Lower lobe of right lung (tissue), 2 donors: Measurements from ENCODE around the gene ELP5. TPM values are rescaled to one million over a fixed set of nuclear protein-coding genes. Genes with fewer than 3 reads are reported as not detected.

Experiments used
- ATAC-seq, 2 donors: fragments of 200-7000 bp; cut with Tn5 transposase; one replicate each; pipeline ENCODE4 v1.9.1; 2020 to 2022; ENCODE audit warnings: mild to moderate bottlenecking in 2 of 2, moderate library complexity in 2 of 2
- DNase-seq: peaks from one replicate; pipeline ENCODE4 v3.0.0-alpha.2; 2020
- H3K27ac ChIP-seq: fragments of 200-600 bp; one replicate; pipeline ENCODE4 v1.8.0; 2022
- H3K27me3 ChIP-seq: fragments of 200-600 bp; one replicate; pipeline ENCODE4 v1.8.0; 2022; ENCODE audit warnings: low read depth
- H3K36me3 ChIP-seq: fragments of 200-600 bp; one replicate; pipeline ENCODE4 v1.8.0; 2022; ENCODE audit warnings: mild to moderate bottlenecking
- H3K4me1 ChIP-seq: fragments of 200-600 bp; one replicate; pipeline ENCODE4 v1.8.0; 2022
- H3K4me3 ChIP-seq: fragments of 200-600 bp; one replicate; pipeline ENCODE4 v1.8.0; 2022; ENCODE audit warnings: mild to moderate bottlenecking
- H3K9me3 ChIP-seq: fragments of 200-600 bp; one replicate; pipeline ENCODE4 v1.8.0; 2022
- CTCF ChIP-seq: fragments of 200-600 bp; IDR thresholded peaks from one replicate; pipeline ENCODE4 v1.8.0; 2022; ENCODE audit warnings: antibody characterized with exemption, mild to moderate bottlenecking
- intact Hi-C: fragments of 100-400 bp; cut with DNase I; formaldehyde crosslinking; loops from one replicate; pipeline ENCODE4 v1.11.0; 2022
- total RNA-seq: library from RNA; stranded (reverse); fragmentation: NEBNext Ultra II Directional; extraction: Animal tissue kit (Norgen Biotek cat#: 25700); gene quantifications from one replicate; pipeline ENCODE4 v1.2.1, GENCODE V29; 2021
- donor health status: DM: no; HTN: yes; CAD: no; lungs with severe emphysema.

The ELP5 gene
- total RNA-seq, 1 donor from 2014 or later, result 33.2 TPM

GRCh38 chr17:7220593-7221277 lies 31.3 kb upstream of the ELP5 start:
- peaks cover 48% of the 10 kb centered on the region for H3K4me1 ChIP-seq
- peak overlapping the region; percentile 97 for H3K4me3 ChIP-seq
- DNase-seq (peak; percentile 76), ATAC-seq (peak; percentile 37 to 41)
- H3K9me3 ChIP-seq, result no peaks in the 10 kb centered on the region
- peaks cover 46% of the 10 kb centered on the region for H3K36me3 ChIP-seq
- intact Hi-C loops, result no loop called here
- H3K27ac ChIP-seq, result peak overlapping the region; percentile 97
- TF ChIP-seq CTCF, result peak; percentile 48
- no peaks in the 10 kb centered on the region for H3K27me3 ChIP-seq

GRCh38 chr17:7221278-7222092 lies 30.5 kb upstream of the ELP5 start:
- TF ChIP-seq CTCF, result no peak
- intact Hi-C loops, result no loop called here
- no peaks in the 10 kb centered on the region for H3K9me3 ChIP-seq
- H3K4me3 ChIP-seq, result peak overlapping the region; percentile 97
- no peaks in the 10 kb centered on the region for H3K27me3 ChIP-seq
- DNase-seq, result no peak
- H3K4me1 ChIP-seq, result peaks cover 41% of the 10 kb centered on the region
- H3K36me3 ChIP-seq, result peaks cover 53% of the 10 kb centered on the region
- ATAC-seq, result no peak
- peak overlapping the region; percentile 97 for H3K27ac ChIP-seq

DNA sequence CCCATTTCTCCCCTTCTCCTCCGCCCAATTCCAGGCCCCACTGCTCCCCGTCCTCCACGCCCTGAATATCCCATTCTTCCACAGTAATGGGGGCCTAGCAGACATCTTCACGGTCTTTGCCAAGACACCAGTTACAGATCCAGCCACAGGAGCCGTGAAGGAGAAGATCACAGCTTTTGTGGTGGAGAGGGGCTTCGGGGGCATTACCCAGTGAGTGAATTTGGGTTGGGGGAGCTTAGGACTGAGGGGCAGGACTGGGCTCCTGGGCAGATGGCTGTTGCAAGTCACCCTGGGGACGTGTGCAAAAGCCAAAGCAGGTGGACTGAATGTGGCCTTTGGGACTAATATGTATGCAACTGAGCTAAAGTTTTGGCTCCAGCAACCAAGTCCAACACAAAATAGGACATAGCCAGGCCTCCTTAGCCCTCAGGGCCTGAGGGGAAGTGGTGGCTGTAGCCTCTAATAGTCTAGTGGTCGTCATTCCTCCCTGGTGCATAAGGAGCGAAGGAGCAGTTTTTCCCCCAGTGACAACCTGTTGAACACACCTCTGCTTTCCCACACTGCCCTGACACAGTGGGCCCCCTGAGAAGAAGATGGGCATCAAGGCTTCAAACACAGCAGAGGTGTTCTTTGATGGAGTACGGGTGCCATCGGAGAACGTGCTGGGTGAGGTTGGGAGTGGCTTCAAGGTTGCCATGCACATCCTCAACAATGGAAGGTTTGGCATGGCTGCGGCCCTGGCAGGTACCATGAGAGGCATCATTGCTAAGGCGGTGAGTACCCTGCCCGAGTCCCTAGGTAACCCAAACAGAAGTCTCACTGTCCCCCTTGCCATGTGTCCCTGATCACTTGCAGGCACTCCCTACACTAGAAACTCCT lies 29.7 kb upstream of the ELP5 start:
- DNase-seq, result no peak
- Histone ChIP-seq H3K27me3 (no peaks in the 10 kb centered on the region), H3K9me3 (no peaks in the 10 kb centered on the region), H3K4me1 (peaks cover 35% of the 10 kb centered on the region), H3K36me3 (peaks cover 62% of the 10 kb centered on the region), H3K27ac (no peak overlapping the region), H3K4me3 (no peak overlapping the region)
- no peak for TF ChIP-seq CTCF
- no peak for ATAC-seq
- intact Hi-C loops, result no loop called here

GRCh38 chr17:7222972-7223292 lies 29.1 kb upstream of the ELP5 start:
- peaks cover 31% of the 10 kb centered on the region for H3K4me1 ChIP-seq
- H3K27me3 ChIP-seq, result no peaks in the 10 kb centered on the region
- peaks cover 67% of the 10 kb centered on the region for H3K36me3 ChIP-seq
- no peak for TF ChIP-seq CTCF
- no peak for DNase-seq
- H3K27ac ChIP-seq, result no peak overlapping the region
- ATAC-seq, result no peak
- no peaks in the 10 kb centered on the region for H3K9me3 ChIP-seq
- H3K4me3 ChIP-seq, result no peak overlapping the region
- intact Hi-C loops, result no loop called here

DNA sequence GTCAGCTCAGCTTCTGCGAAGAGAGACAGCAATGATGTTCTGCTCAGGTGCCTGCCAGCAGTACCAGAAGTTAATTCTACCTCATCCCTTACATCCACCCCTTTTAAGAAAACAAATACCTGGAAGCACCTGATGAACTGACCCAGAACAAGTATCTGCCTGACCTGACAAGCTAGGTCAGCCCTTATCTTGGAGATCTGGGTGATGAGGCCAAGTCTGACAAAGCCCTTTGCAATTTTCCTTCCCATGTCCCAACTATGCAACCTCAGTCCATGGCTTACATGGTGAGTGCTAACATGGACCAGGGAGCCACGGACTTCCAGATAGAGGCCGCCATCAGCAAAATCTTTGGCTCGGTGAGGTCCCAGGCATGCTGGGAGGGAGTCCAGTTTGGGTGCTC lies 28.6 kb upstream of the ELP5 start:
- no peak for TF ChIP-seq CTCF
- DNase-seq (no peak), ATAC-seq (no peak)
- H3K27ac ChIP-seq, result no peak overlapping the region
- H3K36me3 ChIP-seq, result peaks cover 71% of the 10 kb centered on the region
- H3K4me3 ChIP-seq, result no peak overlapping the region
- intact Hi-C loops, result no loop called here
- H3K27me3 ChIP-seq, result no peaks in the 10 kb centered on the region
- peaks cover 27% of the 10 kb centered on the region for H3K4me1 ChIP-seq
- H3K9me3 ChIP-seq, result no peaks in the 10 kb centered on the region
